ENCODE results near the gene ST6GALNAC3.
"Not testable (repeated sequence)": the region's sequence is repeated elsewhere in the genome, so short reads cannot be mapped to it uniquely, and the experiment has no call there.

ST6GALNAC3 gene

GRCh38 chr1:76607717-76608116, 533.2 kb downstream of the ST6GALNAC3 start:
- DNase-seq, result no peak

- no peak for DNase-seq
These were observed 537.4 kb downstream of the ST6GALNAC3 start for GRCh38 chr1:76611770-76612445.

GRCh38 chr1:76613886-76614285, 539.3 kb downstream of the ST6GALNAC3 start:
- DNase-seq, result no peak

- no peak for DNase-seq
These were observed 540.9 kb downstream of the ST6GALNAC3 start for GRCh38 chr1:76615253-76616035.

- no peak for DNase-seq
These were observed 545.8 kb downstream of the ST6GALNAC3 start for GRCh38 chr1:76620371-76620770.

- DNase-seq, result no peak
These were observed 548.4 kb downstream of the ST6GALNAC3 start for GRCh38 chr1:76622774-76623528.

- peak; percentile 79 for DNase-seq
These were observed 551.5 kb downstream of the ST6GALNAC3 start for GRCh38 chr1:76625886-76626678.

- no peak for DNase-seq
These were observed 553.0 kb downstream of the ST6GALNAC3 start for GRCh38 chr1:76627498-76627897.

- DNase-seq, result peak; percentile 67
These were observed 553.4 kb downstream of the ST6GALNAC3 start for GRCh38 chr1:76627901-76628300.

GRCh38 chr1:76632136-76632535, 557.6 kb downstream of the ST6GALNAC3 start:
- no peak for DNase-seq

GRCh38 chr1:76635784-76636183, 561.2 kb downstream of the ST6GALNAC3 start:
- DNase-seq, result peak; percentile 27

GRCh38 chr1:76639181-76639580, 564.6 kb downstream of the ST6GALNAC3 start:
- DNase-seq, result no peak

GRCh38 chr1:76640092-76640491, 565.5 kb downstream of the ST6GALNAC3 start:
- DNase-seq, result peak; percentile 76

GRCh38 chr1:76640723-76641122, 566.2 kb downstream of the ST6GALNAC3 start:
- no peak for DNase-seq

GRCh38 chr1:76644139-76644538, 569.6 kb downstream of the ST6GALNAC3 start:
- no peak for DNase-seq

- DNase-seq, result not testable (repeated sequence)
These were observed 578.3 kb downstream of the ST6GALNAC3 start for GRCh38 chr1:76652860-76653259.

GRCh38 chr1:76657623-76658022, 583.1 kb downstream of the ST6GALNAC3 start:
- DNase-seq, result no peak

GRCh38 chr1:76659171-76659940, 584.8 kb downstream of the ST6GALNAC3 start:
- DNase-seq, result peak; percentile 66

- DNase-seq, result no peak
These were observed 587.0 kb downstream of the ST6GALNAC3 start for GRCh38 chr1:76661531-76661930.

GRCh38 chr1:76666499-76666898, 592.0 kb downstream of the ST6GALNAC3 start:
- DNase-seq, result no peak

- no peak for DNase-seq
These were observed 593.5 kb downstream of the ST6GALNAC3 start for GRCh38 chr1:76668046-76668445.

- no peak for DNase-seq
These were observed 594.6 kb downstream of the ST6GALNAC3 start for GRCh38 chr1:76669131-76669530.

Measured in fibroblast of skin of right quadriceps (primary cell).